CD14-positive monocyte (primary cell): Measurements from ENCODE around the gene TUBB3. TPM values are rescaled to one million over a fixed set of nuclear protein-coding genes. Genes with fewer than 3 reads are reported as not detected.

Source experiments
- DNase-seq, 3 donors: peaks; one replicate each; pipeline ENCODE4 v3.0.0-alpha.2; 2011 to 2022
- H2AFZ ChIP-seq: 2 replicates; pipeline ENCODE4 v1.6.0; 2012; ENCODE audit warnings: mild to moderate bottlenecking, low read depth, low read length, inconsistent platforms; ENCODE audit not compliant: insufficient read depth, poor library complexity, severe bottlenecking
- H3K27ac ChIP-seq, 2 donors: 1 replicate in 1 of 2; 2 replicates in 1 of 2; pipeline ENCODE4 v1.5.1; 2012 to 2013; ENCODE audit warnings: low read length in 2 of 2, control low read depth in 1 of 2, inconsistent platforms in 1 of 2, low read depth in 1 of 2, mild to moderate bottlenecking in 1 of 2
- H3K27me3 ChIP-seq, 2 donors: one replicate each; pipeline versions ENCODE4 v1.6.0 to v1.6.1; 2011 to 2013; ENCODE audit warnings: low read length in 2 of 2; ENCODE audit not compliant: control insufficient read depth in 2 of 2, insufficient read depth in 2 of 2
- H3K36me3 ChIP-seq, 2 donors: replicated peaks in 1 of 2; 1 replicate in 1 of 2; 2 replicates in 1 of 2; pipeline versions ENCODE4 v1.5.1 to v1.6.1; 2012 to 2013; ENCODE audit warnings: low read length in 2 of 2, control low read depth in 1 of 2, inconsistent platforms in 1 of 2, mild to moderate bottlenecking in 1 of 2; ENCODE audit not compliant: insufficient read depth in 2 of 2, control insufficient read depth in 1 of 2
- H3K4me1 ChIP-seq, 2 donors: 1 replicate in 1 of 2; 2 replicates in 1 of 2; pipeline versions ENCODE4 v1.5.1 to v1.6.1; 2012 to 2013; ENCODE audit warnings: low read length in 2 of 2, control low read depth in 1 of 2, inconsistent platforms in 1 of 2, mild to moderate bottlenecking in 1 of 2, moderate library complexity in 1 of 2; ENCODE audit not compliant: insufficient read depth in 2 of 2, control insufficient read depth in 1 of 2
- H3K4me2 ChIP-seq: replicated peaks from 2 replicates; pipeline ENCODE3; 2012; ENCODE audit warnings: low read length, moderate library complexity, mild to moderate bottlenecking; ENCODE audit not compliant: poor library complexity, severe bottlenecking; ENCODE audit errors: extremely low read depth
- H3K4me3 ChIP-seq, 3 experiments: fragments of 200-600 bp in 1 of 3; sonication (generic) in 1 of 3; replicated peaks in 1 of 3; 1 replicate in 2 of 3; 2 replicates in 1 of 3; pipeline ENCODE4 v1.5.1; 2011 to 2013; ENCODE audit warnings: low read length in 3 of 3, mild to moderate bottlenecking in 3 of 3, control low read depth in 2 of 3, low read depth in 2 of 3, inconsistent platforms in 1 of 3, moderate library complexity in 1 of 3
- H3K79me2 ChIP-seq: 2 replicates; pipeline ENCODE4 v1.6.0; 2012; ENCODE audit warnings: mild to moderate bottlenecking, control low read depth, inconsistent platforms, low read length, moderate library complexity; ENCODE audit not compliant: insufficient read depth
- H3K9ac ChIP-seq: 2 replicates; pipeline ENCODE4 v1.6.0; 2017; ENCODE audit warnings: low read length, mild to moderate bottlenecking; ENCODE audit not compliant: insufficient read depth, poor library complexity, severe bottlenecking
- H3K9me3 ChIP-seq, 2 donors: replicated peaks in 1 of 2; 1 replicate in 1 of 2; 2 replicates in 1 of 2; pipeline versions ENCODE4 v1.5.1 to v1.6.1; 2012 to 2013; ENCODE audit warnings: low read length in 2 of 2, control low read depth in 1 of 2; ENCODE audit not compliant: control insufficient read depth in 1 of 2, insufficient read depth in 1 of 2
- H4K20me1 ChIP-seq: 2 replicates; pipeline ENCODE4 v1.6.0; 2012; ENCODE audit warnings: mild to moderate bottlenecking, low read length, control low read depth, moderate library complexity; ENCODE audit not compliant: insufficient read depth
- H3K27ac Mint-ChIP-seq, 7 donors: one replicate each; pipeline ENCODE4 v1.8.0; 2020; ENCODE audit warnings: mild to moderate bottlenecking in 7 of 7, mixed read lengths in 7 of 7, moderate library complexity in 6 of 7, inconsistent platforms in 2 of 7
- H3K27me3 Mint-ChIP-seq, 3 donors: one replicate each; pipeline ENCODE4 v1.8.0; 2021 to 2022; ENCODE audit warnings: low read depth in 3 of 3, mild to moderate bottlenecking in 3 of 3, mixed read lengths in 3 of 3, moderate library complexity in 3 of 3, inconsistent platforms in 1 of 3
- H3K36me3 Mint-ChIP-seq, 2 donors: one replicate each; pipeline ENCODE4 v1.8.0; 2020; ENCODE audit warnings: mixed read lengths in 2 of 2, inconsistent platforms in 1 of 2, mild to moderate bottlenecking in 1 of 2
- H3K4me1 Mint-ChIP-seq: one replicate; pipeline ENCODE4 v1.8.0; 2020; ENCODE audit warnings: mild to moderate bottlenecking, mixed read lengths
- H3K4me3 Mint-ChIP-seq, 2 donors: one replicate each; pipeline ENCODE4 v1.8.0; 2020; ENCODE audit warnings: mild to moderate bottlenecking in 2 of 2, mixed read lengths in 2 of 2, moderate library complexity in 1 of 2
- H3K9me3 Mint-ChIP-seq, 7 donors: one replicate each; pipeline ENCODE4 v1.8.0; 2020 to 2022; ENCODE audit warnings: mixed read lengths in 7 of 7, mild to moderate bottlenecking in 6 of 7, moderate library complexity in 6 of 7, inconsistent platforms in 2 of 7
- WGBS: methylation state at CpG from one replicate; pipeline ENCODE4 v1.1.5; 2013; ENCODE audit warnings: missing lambda C conversion rate; ENCODE audit not compliant: insufficient coverage; 5-methylcytosine and 5-hydroxymethylcytosine counted together
- intact Hi-C, 2 donors: fragments of 100-400 bp; cut with micrococcal nuclease; formaldehyde crosslinking; loops; one replicate each; pipeline versions ENCODE4 v1.15.0 to v1.15.1; 2023
- polyA plus RNA-seq, 3 donors: library from polyadenylated mRNA; depleted of rRNA in 1 of 3; unstranded in 2 of 3; stranded (reverse) in 1 of 3; fragments of 300-500 nt in 2 of 3; fragments of >200 nt in 1 of 3; fragmentation: Illumina TruSeq in 2 of 3; gene quantifications; 1 replicate in 2 of 3; 2 replicates in 1 of 3; pipeline ENCODE4 v1.2.3, GENCODE V29; 2012 to 2021
- TF ChIP-seq, protein P1 (sequence below): fragments of 200-600 bp; IDR thresholded peaks from one replicate; pipeline ENCODE4 v1.8.0; 2022; ENCODE audit warnings: antibody characterized with exemption, mild to moderate bottlenecking

TUBB3 gene
- polyA plus RNA-seq, 3 donors: 2.9 TPM; not detected in 2

- Mint-ChIP-seq H3K4me1 (no peaks in the 10 kb centered on the region), H3K36me3 (peaks cover 64 to 90% of the 10 kb centered on the region in 2 donors)
Measured at GRCh38 chr16:89883346-89884040, 39.6 kb upstream of the TUBB3 start.

GRCh38 chr16:89884041-89884421 lies 39.1 kb upstream of the TUBB3 start:
- peaks cover 71 to 98% of the 10 kb centered on the region in 2 donors for H3K36me3 ChIP-seq
- DNase-seq: no peak
- WGBS: 94% methylated on average over 7 of the region's 8 CpGs
- H3K27me3 Mint-ChIP-seq: peaks cover 0 to 1% (median 0%) of the 10 kb centered on the region in 3 donors
- peaks cover 63 to 90% of the 10 kb centered on the region in 2 donors for H3K36me3 Mint-ChIP-seq
- no peak overlapping the region for H3K4me3 Mint-ChIP-seq
- no peaks in the 10 kb centered on the region for H3K9me3 Mint-ChIP-seq
- no peak overlapping the region for H2AFZ ChIP-seq
- H3K79me2 ChIP-seq: peaks cover 52% of the 10 kb centered on the region
- no peaks in the 10 kb centered on the region for H3K27me3 ChIP-seq
- H3K4me1 ChIP-seq: no peaks in the 10 kb centered on the region
- H3K9me3 ChIP-seq: no peaks in the 10 kb centered on the region
- H4K20me1 ChIP-seq: peaks cover 79% of the 10 kb centered on the region
- H3K4me2 ChIP-seq: no peak overlapping the region
- intact Hi-C loops: no loop called here
- peak overlapping the region in 1 of 7 donors; percentile 23 for H3K27ac Mint-ChIP-seq
- TF ChIP-seq, protein P1, sequence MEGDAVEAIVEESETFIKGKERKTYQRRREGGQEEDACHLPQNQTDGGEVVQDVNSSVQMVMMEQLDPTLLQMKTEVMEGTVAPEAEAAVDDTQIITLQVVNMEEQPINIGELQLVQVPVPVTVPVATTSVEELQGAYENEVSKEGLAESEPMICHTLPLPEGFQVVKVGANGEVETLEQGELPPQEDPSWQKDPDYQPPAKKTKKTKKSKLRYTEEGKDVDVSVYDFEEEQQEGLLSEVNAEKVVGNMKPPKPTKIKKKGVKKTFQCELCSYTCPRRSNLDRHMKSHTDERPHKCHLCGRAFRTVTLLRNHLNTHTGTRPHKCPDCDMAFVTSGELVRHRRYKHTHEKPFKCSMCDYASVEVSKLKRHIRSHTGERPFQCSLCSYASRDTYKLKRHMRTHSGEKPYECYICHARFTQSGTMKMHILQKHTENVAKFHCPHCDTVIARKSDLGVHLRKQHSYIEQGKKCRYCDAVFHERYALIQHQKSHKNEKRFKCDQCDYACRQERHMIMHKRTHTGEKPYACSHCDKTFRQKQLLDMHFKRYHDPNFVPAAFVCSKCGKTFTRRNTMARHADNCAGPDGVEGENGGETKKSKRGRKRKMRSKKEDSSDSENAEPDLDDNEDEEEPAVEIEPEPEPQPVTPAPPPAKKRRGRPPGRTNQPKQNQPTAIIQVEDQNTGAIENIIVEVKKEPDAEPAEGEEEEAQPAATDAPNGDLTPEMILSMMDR: no peak
- H3K9ac ChIP-seq: no peak overlapping the region
- H3K27ac ChIP-seq: no peak overlapping the region
- H3K4me1 Mint-ChIP-seq: no peaks in the 10 kb centered on the region
- no peak overlapping the region for H3K4me3 ChIP-seq

More at GRCh38 chr16:89883346-89884040, 39.6 kb upstream of the TUBB3 start:
- H3K27ac Mint-ChIP-seq: peak overlapping the region in 2 of 7 donors; percentile 25 to 47
- TF ChIP-seq, protein P1: no peak
- H3K36me3 ChIP-seq: peaks cover 73 to 98% of the 10 kb centered on the region in 2 donors
- no peak overlapping the region for H2AFZ ChIP-seq
- no peak overlapping the region for H3K4me2 ChIP-seq
- DNase-seq: no peak
- H3K9me3 ChIP-seq: no peaks in the 10 kb centered on the region
- peaks cover 0 to 1% (median 0%) of the 10 kb centered on the region in 3 donors for H3K27me3 Mint-ChIP-seq
- H3K4me1 ChIP-seq: no peaks in the 10 kb centered on the region
- H3K79me2 ChIP-seq: peaks cover 57% of the 10 kb centered on the region
- no peaks in the 10 kb centered on the region for H3K9me3 Mint-ChIP-seq
- no peak overlapping the region for H3K4me3 ChIP-seq
- peaks cover 84% of the 10 kb centered on the region for H4K20me1 ChIP-seq
- intact Hi-C loops: no loop called here
- no peak overlapping the region for H3K4me3 Mint-ChIP-seq
- WGBS: over 99% methylated on average over 28 of the region's 28 CpGs
- no peak overlapping the region for H3K9ac ChIP-seq
- no peaks in the 10 kb centered on the region for H3K27me3 ChIP-seq
- no peak overlapping the region for H3K27ac ChIP-seq
